SK-MEL-5 (cell line): ENCODE data around the gene HS3ST4. TPM values are rescaled to one million over a fixed set of nuclear protein-coding genes. Genes with fewer than 3 reads are reported as not detected.

Experiments used
- DNase-seq: peaks from one replicate; pipeline ENCODE4 v3.0.0-alpha.2; 2016; ENCODE audit warnings: low read depth, low spot score
- in situ Hi-C: cut with HindIII; loops from 2 replicates; pipeline ENCODE4 v1.10.0; 2016; ENCODE audit warnings: low sequenced_read_pairs, high pct_unique_total_duplicates, low pct_unique_long_range_greater_than_20kb
- small RNA-seq, 2 experiments: library from RNA; depleted of rRNA; stranded (forward); fragments of <200 nt; gene quantifications; one replicate each; pipeline ENCODE3, GENCODE V24; 2014
- total RNA-seq: library from RNA; depleted of rRNA; stranded (reverse); fragments of >200 nt; shearing (Covaris generic); gene quantifications from 2 replicates; pipeline ENCODE4 v1.2.3, GENCODE V29; 2014

The HS3ST4 gene
- total RNA-seq, 1 experiment from 2014 or later: not detected

DNA sequence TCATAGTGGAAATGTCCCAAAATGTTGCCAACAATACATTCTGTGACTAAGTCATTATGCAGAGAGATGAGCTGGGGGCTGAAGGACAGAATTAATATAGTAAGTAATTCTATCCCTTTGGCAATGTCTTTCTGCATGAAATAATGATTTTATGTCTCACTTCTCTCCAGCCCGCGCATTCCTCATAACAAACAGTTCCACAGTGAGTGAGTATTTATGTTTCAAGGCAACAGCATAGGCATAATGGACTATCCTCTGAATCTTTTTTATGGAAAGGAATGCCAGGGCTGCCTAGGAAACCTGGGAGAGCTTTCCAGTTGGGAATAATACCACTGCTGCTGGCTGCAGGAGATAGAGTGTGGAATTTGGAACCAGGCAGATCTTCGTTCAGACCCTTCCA is 477.7 kb downstream of the HS3ST4 start:
- in situ Hi-C loops: no loop called here
- no peak for DNase-seq

DNA sequence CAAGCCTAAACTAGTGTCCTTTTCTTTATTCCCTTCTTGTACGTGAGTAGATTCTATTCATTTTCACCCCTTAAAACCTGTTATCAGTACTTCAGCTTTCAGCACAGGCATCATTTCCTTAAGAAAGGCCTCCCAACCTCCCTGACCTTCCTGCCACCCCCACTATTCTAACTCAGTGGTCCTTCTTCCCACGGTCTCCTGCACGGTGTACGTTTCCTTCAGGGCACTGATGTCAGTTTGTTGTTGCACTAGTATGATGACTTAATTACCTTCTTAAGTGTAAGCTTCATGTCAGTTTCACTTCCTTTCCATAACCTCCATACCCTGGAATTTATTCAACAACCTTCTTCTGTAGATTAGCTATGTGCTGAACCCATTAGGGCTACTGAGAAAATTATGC is 484.2 kb downstream of the HS3ST4 start:
- in situ Hi-C loops: no loop called here
- no peak for DNase-seq

DNA sequence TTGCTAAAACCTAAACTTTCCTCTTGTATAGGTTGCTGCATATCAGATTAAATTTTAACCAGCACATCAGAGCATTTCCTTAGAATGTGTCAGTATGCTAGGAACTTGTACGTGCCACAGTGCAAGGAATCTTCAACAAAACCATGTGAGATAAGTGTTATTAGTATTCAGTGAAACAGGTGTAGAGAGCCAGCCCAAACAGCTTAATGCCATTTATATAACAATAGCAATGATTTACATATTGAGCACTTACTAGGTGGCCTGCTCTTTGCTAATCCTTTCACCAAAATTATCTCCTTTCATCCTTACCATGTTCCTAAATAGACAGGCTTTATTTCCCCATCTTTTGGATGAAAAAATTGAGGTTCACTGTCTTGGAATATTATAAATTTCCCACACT is 485.7 kb downstream of the HS3ST4 start:
- no peak for DNase-seq
- in situ Hi-C loops: no loop called here

DNA sequence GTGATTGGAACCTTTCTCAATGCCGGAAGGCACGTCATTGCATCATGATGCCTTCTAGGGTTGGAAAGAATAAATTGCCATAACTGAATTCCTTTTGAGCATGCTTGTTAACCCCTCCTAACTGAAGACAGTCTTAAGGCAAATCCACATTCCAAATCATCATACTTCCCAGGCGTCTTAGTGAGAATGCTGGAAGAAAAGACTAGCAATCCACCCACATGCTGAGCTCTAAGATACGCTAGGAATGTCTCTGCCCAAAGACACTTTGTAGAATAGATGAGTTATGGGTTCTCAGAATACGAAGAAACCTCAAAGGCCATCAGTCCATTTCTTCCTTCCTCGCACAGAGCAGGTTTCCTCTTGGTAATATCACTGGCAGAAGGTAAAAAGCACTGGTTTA is 486.5 kb downstream of the HS3ST4 start:
- in situ Hi-C loops: no loop called here
- DNase-seq: no peak

DNA sequence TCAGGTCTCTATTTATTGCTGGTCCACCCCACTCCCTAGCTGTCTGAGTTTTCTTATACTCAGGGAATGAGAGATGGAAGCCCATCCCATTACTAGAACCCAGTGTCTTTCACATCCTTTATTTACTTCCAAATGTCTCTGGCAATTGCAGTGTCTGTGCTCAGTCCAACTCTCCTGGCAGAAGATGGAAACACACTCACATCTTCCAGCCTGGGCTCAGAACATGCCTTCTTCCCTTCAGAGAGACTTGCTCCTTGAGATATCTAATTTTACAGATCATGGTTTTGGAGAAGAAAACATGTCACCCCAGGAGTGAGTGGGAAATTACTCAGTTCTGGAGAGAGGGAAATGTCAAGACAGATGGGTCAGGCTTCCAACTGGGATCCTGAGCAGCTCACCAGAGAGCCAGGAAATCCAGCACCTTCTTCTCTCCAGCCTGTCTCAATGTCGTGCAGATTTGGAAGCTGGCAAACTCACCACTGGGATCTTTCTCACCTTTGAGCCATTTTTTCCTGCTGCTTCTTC is 494.4 kb downstream of the HS3ST4 start:
- DNase-seq: no peak

More for the DNA sequence above, 494.4 kb downstream of the HS3ST4 start:
- in situ Hi-C loops: no loop called here

Small RNA genes lying within 50 kb of the gene (small RNA-seq; reads per million reads assigned to genes)
- gene HMGN2P3: 0 reads per million in 2 experiments
- 0 reads per million in 2 experiments for gene MIR548W
- 0 to 0.05 reads per million in 2 experiments for gene RNA5SP405
